AG04450 (cell line): Measurements from ENCODE around the gene SNX22. TPM values are rescaled to one million over a fixed set of nuclear protein-coding genes. Genes with fewer than 3 reads are reported as not detected.

Experiments
- CTCF ChIA-PET: fragments of 300-600, 350-600 bp; formaldehyde crosslinking; extraction: SDS; loops from one replicate; lab custom pipeline; 2022; ENCODE audit warnings: antibody characterized with exemption, inconsistent platforms; lab: Charles Lee
- POLR2A ChIA-PET: fragments of 350-600 bp; formaldehyde crosslinking; extraction: SDS; loops from one replicate; lab custom pipeline; 2021; ENCODE audit warnings: antibody characterized with exemption, inconsistent platforms; lab: Yijun Ruan, JAX
- DNase-seq: peaks from one replicate; pipeline ENCODE4 v3.0.0-alpha.2; 2011; ENCODE audit warnings: low read depth, low spot score
- H3K27ac ChIP-seq: one replicate; pipeline ENCODE4 v1.5.1; 2012; ENCODE audit warnings: low read depth, low read length, control low read depth
- H3K27me3 ChIP-seq: one replicate; pipeline ENCODE4 v1.6.0; 2012; ENCODE audit warnings: low read length; ENCODE audit not compliant: control insufficient read depth, insufficient read depth
- H3K4me3 ChIP-seq: 2 replicates; pipeline ENCODE4 v1.5.1; 2011; ENCODE audit warnings: mild to moderate bottlenecking, low read depth, low read length, control low read depth
- H3K9me3 ChIP-seq: 2 replicates; pipeline ENCODE4 v1.5.1; 2012; ENCODE audit warnings: low read length; ENCODE audit not compliant: control insufficient read depth, insufficient read depth
- polyA plus RNA-seq: library from polyadenylated mRNA; depleted of rRNA; stranded (reverse); fragments of >200 nt; gene quantifications from 2 replicates; pipeline ENCODE4 v1.2.3, GENCODE V29; 2011
- TF ChIP-seq, protein P1 (sequence below): IDR thresholded peaks from 2 replicates; pipeline ENCODE4 v1.5.1; 2011; ENCODE audit warnings: low read depth, low read length, control low read depth, inconsistent platforms

The SNX22 gene
- polyA plus RNA-seq, 1 experiment = 0.06 TPM

DNA sequence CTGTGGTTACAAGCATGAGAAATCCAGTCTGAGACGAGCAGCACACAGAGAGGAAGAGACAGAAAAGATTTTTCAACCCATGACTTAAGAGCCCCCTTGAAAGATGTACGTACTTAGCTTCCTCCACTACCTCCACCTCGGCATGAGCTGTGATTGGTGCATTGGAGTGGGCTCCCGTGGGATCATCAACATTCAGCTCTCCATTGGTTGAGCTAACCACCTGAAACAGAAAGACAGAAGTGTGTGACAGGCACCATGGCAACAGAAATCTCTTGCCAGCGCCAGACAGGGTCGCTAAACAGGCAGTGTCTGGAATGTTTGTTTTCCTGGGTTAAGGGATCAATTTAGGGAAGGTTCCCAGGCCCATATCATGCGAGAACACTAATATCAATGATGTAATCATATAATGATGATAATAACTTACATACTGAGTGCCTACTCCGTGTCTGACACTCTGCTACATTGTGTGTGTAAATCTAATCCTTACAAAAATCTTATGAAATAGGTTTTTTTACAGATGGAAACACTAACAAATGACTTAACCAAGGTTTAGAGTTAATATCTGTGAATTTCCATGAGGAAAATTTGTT, 28.8 kb downstream of the SNX22 start:
- DNase-seq = no peak
- Histone ChIP-seq H3K27me3 (no peaks in the 10 kb centered on the region), H3K27ac (no peak overlapping the region), H3K9me3 (no peaks in the 10 kb centered on the region), H3K4me3 (no peak overlapping the region)
- TF ChIP-seq, protein P1, sequence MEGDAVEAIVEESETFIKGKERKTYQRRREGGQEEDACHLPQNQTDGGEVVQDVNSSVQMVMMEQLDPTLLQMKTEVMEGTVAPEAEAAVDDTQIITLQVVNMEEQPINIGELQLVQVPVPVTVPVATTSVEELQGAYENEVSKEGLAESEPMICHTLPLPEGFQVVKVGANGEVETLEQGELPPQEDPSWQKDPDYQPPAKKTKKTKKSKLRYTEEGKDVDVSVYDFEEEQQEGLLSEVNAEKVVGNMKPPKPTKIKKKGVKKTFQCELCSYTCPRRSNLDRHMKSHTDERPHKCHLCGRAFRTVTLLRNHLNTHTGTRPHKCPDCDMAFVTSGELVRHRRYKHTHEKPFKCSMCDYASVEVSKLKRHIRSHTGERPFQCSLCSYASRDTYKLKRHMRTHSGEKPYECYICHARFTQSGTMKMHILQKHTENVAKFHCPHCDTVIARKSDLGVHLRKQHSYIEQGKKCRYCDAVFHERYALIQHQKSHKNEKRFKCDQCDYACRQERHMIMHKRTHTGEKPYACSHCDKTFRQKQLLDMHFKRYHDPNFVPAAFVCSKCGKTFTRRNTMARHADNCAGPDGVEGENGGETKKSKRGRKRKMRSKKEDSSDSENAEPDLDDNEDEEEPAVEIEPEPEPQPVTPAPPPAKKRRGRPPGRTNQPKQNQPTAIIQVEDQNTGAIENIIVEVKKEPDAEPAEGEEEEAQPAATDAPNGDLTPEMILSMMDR = no peak
- CTCF ChIA-PET = no interaction called here
- POLR2A ChIA-PET = no interaction called here

DNA sequence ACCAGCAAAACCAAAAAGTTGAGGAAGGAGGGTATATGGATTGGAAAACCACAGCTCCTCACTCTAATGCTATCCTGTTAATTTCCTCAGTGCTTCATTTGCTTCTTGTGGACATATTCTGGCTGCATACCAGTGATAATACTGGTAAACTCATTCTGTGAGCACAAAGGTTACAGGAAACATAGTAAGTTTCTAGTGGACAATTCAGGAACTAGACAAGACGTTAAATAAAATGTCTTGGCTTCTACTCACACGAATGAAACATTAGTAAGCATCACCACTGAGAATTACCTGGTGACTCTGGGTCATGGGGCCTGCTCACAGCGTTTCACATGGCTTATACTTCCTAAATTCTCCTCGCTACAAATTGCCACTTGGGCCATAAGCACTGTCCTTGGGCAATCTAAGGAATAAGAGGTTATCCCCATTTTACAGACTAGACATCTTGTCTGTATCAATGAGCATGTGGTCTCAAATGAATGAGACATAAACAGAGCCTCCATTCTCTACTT, 31.4 kb downstream of the SNX22 start:
- TF ChIP-seq, protein P1 = no peak
- Histone ChIP-seq H3K9me3 (no peaks in the 10 kb centered on the region), H3K27me3 (no peaks in the 10 kb centered on the region), H3K27ac (no peak overlapping the region), H3K4me3 (no peak overlapping the region)
- ChIA-PET POLR2A (no interaction called here), CTCF (no interaction called here)
- no peak for DNase-seq

DNA sequence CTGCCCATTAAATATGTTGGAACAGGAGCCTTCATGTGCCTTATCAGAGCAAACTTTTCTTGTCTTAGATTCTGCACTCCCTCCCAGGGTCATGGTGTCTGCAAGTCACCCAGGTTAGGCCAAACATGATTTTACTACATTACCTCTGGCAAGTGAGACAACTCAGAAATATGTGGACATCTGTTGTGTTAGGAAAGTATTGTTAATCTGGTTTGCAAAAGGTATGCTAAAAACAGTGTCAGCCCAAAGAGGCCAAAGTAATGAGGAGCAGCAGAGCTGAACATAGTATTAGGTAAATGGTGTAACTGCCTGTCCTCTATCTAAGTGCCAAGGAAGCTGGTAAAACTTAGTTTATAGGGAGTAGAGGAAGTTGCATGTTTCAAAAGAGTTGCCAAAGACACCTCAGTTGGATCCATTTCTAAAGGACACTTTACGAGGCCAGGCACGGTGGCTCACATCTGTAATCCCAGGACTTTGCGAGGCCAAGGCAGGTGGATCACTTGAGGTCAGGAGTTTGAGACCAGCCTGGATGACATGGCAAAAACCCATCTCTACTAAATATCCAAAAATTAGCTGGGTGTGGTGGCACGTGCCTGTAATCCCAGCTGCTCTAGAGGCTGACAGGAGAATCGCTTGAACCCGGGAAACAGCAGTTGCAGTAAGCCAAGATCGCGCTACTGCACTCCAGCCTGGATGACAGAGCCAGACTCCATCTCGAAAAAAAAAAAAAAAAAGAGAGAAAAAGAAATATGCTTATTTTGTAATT, 33.8 kb downstream of the SNX22 start:
- Histone ChIP-seq H3K4me3 (no peak overlapping the region), H3K9me3 (no peaks in the 10 kb centered on the region), H3K27ac (no peak overlapping the region), H3K27me3 (no peaks in the 10 kb centered on the region)
- TF ChIP-seq, protein P1 = no peak
- DNase-seq = no peak
- ChIA-PET POLR2A (interaction anchor here (0.6 kb wide), 1 partner anchor 202 kb away, joined by 4 read pairs; the partner anchor contains the start of gene TRIP4), CTCF (interaction anchor here (0.5 to 0.7 kb wide), 3 partner anchors 74 to 372 kb away, joined by 4 to 5 read pairs (median 5); no protein-coding TSS in a partner anchor)

DNA sequence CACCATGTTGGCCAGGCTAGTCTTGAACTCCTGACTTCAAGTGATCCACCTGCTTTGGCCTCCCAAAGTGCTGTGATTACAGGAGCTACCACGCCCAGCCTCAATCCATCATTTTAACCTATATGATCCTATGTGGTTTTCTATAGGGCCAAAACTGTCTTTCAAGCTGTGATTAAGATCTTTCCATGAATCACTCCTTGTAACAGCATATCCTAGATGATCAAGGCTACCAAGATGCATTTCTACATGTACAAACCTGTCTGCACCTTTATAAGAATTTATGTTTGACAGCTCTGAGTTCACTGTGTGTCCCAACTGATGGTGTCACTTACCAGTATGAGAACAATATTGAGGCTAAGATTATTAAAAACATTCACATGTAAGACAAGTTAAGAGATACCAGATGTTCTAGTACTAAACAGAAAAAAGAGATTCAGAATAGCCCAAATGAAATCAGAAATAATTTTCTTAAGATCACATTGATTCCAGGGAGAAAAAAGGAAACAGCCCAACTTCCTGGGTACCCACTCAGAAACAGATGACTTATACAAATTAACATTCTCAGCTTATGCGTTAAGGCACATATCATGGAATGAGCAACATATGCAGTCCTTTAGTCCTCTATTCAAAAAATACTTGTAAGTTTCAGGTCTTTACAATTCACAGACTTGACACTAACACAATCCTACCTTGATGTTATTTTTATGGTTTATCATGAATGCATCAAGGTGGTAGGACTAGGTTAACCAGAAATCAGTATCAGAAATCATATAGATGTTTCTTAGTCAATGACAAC, 36.1 kb downstream of the SNX22 start:
- Histone ChIP-seq H3K27ac (no peak overlapping the region), H3K9me3 (no peaks in the 10 kb centered on the region), H3K27me3 (no peaks in the 10 kb centered on the region), H3K4me3 (no peak overlapping the region)
- ChIA-PET POLR2A (interaction anchor here (0.7 kb wide), 1 partner anchor 82 kb away, joined by 3 read pairs; no protein-coding TSS in a partner anchor), CTCF (no interaction called here)
- TF ChIP-seq, protein P1 = no peak
- DNase-seq = no peak
